ENCODE results near the gene MTG2.

Gene MTG2

GRCh38 chr20:62236200-62236599, 53.4 kb downstream of the MTG2 start:
- no peak for DNase-seq

GRCh38 chr20:62236766-62237513, 54.1 kb downstream of the MTG2 start:
- DNase-seq, result peak in 1 of 2 experiments; percentile 43

GRCh38 chr20:62237514-62237800, 54.6 kb downstream of the MTG2 start:
- no peak for DNase-seq

GRCh38 chr20:62237801-62238568, 55.2 kb downstream of the MTG2 start, which contains the start of gene OSBPL2:
Gene OSBPL2 (plus strand): TSS chr20:62238521. CDS start chr20:62256185, 17,664 bp downstream.
- peak; percentile 94 to 97 for DNase-seq

- no peak for DNase-seq
These were observed 55.9 kb downstream of the MTG2 start for GRCh38 chr20:62238569-62239277.

GRCh38 chr20:62239278-62239879, 56.6 kb downstream of the MTG2 start:
- no peak for DNase-seq

- no peak for DNase-seq
These were observed 57.3 kb downstream of the MTG2 start for GRCh38 chr20:62240020-62240685.

GRCh38 chr20:62241506-62241905, 58.7 kb downstream of the MTG2 start:
- DNase-seq, result no peak

- no peak for DNase-seq
These were observed 59.3 kb downstream of the MTG2 start for GRCh38 chr20:62242176-62242575.

GRCh38 chr20:62243106-62243505, 60.3 kb downstream of the MTG2 start:
- DNase-seq, result no peak

GRCh38 chr20:62243906-62244515, 61.2 kb downstream of the MTG2 start:
- DNase-seq, result no peak

- no peak for DNase-seq
These were observed 61.8 kb downstream of the MTG2 start for GRCh38 chr20:62244644-62245108.

- DNase-seq, result no peak
These were observed 63.1 kb downstream of the MTG2 start for GRCh38 chr20:62245911-62246280.

GRCh38 chr20:62246431-62246830, 63.6 kb downstream of the MTG2 start:
- DNase-seq, result no peak

- no peak for DNase-seq
These were observed 64.2 kb downstream of the MTG2 start for GRCh38 chr20:62246872-62247652.

GRCh38 chr20:62248890-62249560, 66.2 kb downstream of the MTG2 start:
- DNase-seq, result no peak

- DNase-seq, result no peak
These were observed 69.6 kb downstream of the MTG2 start for GRCh38 chr20:62252342-62252966.
